ELF-1 (cell line): ENCODE results near the gene UNC45A.
A peak's percentile ranks its signal among the peaks of the same experiment; 100 is the strongest.
"Not testable (repeated sequence)": the region's sequence is repeated elsewhere in the genome, so short reads cannot be mapped to it uniquely, and the experiment has no call there.

Source experiments
- DNase-seq: peaks from one replicate; pipeline ENCODE4 v3.0.0-alpha.2; 2016; ENCODE audit warnings: low read depth, low spot score

UNC45A gene

DNA sequence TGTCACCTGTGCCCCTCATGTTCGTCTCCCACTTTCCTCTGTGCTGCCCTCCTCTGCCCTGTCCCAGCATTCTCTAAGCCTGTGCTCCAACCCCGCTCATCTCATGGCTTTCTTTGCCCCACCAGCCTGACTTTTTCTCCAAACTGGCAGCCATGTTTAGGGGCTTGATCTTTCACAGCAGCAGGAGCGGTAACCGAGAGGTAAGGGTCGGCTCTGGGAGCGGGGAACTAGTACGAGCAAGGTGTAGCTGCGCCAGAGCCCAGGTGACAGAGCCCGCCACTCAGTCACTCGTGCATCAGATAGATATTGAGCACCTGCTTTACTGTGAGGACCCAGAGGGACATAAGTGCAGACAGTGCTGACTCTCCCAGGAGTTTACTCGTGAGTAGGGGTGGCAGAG, 18.6 kb upstream of the UNC45A start:
- no peak for DNase-seq

DNA sequence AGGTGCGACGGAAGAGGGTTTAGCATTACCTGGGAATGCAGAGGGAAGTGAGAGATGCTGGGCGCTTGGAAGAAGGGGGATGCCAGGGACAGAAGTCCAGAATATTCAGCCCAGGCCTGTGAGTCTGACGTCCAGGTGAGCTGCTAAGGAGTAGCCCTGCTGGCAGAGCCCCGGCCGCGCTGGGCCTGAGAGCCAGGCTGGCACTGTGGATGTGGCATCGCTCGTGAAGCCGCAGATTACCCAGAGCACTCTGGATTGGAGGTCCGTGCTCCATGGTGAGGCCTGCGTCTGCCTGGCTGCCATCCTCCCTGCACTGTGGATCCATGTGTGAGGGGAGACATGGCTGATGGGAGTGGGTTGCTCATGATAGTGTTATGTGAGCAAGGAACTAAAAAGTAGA, 17.5 kb upstream of the UNC45A start:
- DNase-seq = no peak

DNA sequence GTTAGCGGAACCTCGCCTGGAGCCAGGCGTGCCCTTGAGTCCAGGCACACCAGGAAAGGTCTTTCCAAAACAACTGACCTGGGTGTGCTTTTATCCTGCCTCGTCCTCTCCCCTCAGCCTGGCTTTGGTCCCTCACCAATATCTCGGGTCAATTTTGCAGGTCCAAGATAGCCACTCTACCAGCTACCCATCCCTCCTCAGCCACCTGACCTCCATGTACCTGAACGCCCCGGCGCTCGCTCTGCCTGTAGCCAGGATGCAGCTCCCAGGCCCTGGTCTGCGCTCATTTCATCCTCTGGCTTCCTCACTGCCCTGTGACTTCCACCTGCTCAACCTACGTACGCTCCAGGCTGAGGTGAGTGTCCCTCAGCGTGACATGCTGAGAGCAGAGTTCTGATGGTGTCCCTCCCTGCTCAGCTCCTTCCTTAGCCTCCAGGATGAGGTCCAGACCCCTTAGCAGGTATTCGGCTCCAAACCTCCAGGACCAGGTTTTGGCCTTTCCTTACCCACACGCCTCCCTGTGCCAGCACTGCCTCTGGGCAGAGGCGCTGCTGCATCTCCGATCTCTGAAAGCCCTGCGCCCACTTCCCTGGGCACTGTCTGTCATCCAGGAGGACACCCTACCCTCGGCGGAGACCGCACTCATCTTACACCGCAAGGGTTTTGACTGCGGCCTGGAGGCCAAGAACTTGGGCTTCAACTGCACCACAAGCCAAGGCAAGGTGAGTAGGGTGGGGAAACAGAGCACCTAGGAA, 16.9 kb upstream of the UNC45A start:
- no peak for DNase-seq

DNA sequence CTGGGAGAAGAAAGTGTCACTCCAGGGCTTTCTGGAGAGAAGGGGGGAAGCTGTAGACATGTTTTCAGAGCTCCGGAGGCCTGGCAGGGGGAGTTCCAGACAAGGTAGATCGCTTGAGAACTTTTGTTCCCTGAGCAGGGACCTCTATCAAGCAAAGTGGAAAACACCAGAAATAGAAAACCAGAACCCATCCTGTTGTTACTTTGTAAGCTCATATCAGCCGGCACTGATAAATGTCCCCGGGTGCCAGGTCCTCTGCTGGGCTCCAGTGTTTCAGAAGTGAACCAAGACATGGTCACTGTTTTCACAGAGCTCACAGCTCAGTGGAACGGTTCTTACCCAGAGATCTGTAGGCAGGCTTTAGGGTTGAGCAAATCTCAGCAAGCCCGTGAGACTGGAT, 16.2 kb upstream of the UNC45A start:
- DNase-seq = no peak

DNA sequence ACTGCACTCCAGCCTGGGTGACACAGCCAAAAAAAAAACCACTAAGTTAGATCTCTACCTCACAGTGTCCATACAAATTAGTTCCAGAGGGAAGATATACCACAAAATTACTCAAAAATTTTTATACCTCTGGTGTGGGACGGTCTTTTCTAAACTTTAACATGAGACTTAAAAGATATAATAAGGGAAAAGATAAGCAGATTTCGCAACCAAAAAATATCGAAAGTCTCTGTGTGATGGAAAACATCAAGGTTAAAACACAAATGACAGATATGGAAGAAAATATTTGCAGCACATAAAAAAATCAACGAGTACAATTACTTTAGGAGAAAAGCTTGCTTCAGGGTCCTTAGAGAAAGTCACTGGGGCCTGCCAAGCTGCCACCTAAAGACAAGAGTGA, 13.2 kb upstream of the UNC45A start:
- no peak for DNase-seq

DNA sequence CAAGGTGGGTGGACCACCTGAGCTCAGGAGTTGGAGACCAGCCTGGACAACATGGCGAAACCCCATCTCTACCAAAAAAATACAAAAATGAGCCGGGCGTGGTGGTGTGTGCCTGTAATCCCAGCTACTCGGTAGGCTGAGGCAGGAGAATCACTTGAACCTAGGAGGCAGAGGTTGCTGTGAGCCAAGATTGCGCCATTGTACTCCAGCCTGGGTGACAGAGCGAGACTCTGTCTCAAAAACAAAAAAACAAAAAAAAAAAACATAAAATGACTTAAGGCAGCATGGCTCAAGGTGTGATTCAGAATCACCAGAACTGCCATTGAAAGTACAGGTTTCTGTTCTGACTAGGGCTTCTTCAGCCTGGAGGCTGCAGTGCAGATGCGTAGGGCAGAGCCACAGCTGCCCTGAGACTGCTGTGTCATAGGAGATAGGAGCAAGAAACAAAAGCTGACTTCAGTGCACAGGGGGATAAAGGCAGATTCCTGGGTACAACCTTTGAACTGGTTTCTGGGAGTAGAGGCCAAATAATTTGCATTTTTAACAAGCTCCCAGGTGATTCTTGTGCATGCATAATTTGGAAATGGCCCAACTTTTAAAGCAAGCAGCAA, 12.3 kb upstream of the UNC45A start:
- DNase-seq = not testable (repeated sequence)

DNA sequence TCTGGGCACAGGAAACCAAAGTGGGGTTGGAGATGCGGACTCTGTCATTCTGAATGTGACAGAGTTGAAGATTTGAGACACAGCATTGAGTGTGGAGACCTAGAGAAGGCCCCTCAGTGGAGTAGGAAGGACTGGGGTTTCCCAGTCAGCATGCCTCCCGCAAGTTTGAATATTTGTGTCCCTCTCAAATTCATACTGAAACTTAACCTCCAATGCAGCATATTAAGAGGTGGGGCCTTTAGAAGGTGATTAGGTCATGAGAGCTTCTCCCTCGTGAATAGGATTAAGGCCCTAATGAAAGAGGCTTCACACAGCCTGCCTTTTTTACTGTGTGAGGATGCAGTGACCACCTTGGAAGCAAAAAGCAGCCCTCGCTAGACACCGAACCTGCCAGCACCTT, 10.7 kb upstream of the UNC45A start:
- DNase-seq = no peak

DNA sequence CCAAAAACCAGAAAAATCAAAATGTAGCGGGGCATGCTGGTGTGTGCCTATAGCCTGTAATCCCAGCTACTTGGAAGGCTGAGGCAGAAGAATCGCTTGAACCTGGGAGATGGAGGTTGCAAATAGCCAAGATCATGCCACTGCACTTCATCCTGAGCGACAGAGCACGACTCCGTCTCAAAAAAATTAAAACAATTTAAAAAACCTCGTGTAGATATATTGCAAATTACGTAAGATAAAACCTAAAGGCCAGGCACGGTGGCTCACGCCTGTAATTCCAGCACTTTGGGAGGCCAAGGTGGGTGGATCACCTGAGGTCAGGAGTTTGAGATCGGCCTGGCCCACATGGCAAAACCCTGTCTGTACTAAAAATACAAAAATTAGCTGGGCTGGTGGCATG, 8.3 kb upstream of the UNC45A start:
- DNase-seq = not testable (repeated sequence)

DNA sequence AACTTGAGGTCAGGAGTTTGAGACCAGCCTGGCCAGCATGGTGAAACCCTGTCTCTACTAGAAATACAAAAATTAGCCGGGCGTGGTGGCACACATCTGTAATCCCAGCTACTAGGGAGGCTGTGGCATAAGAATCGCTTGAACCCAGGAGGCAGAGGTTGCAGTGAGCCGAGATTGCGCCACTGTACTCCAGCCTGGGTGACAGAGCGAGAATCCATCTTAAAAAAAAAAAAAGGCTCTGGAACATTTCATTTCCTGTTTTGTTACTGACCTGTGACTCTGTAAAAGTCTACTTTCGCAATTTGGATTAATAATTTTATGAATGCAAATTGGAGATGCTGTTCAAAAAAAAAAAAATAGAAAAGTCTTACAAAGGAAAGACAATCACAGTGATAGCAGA, 7.0 kb upstream of the UNC45A start:
- not testable (repeated sequence) for DNase-seq

DNA sequence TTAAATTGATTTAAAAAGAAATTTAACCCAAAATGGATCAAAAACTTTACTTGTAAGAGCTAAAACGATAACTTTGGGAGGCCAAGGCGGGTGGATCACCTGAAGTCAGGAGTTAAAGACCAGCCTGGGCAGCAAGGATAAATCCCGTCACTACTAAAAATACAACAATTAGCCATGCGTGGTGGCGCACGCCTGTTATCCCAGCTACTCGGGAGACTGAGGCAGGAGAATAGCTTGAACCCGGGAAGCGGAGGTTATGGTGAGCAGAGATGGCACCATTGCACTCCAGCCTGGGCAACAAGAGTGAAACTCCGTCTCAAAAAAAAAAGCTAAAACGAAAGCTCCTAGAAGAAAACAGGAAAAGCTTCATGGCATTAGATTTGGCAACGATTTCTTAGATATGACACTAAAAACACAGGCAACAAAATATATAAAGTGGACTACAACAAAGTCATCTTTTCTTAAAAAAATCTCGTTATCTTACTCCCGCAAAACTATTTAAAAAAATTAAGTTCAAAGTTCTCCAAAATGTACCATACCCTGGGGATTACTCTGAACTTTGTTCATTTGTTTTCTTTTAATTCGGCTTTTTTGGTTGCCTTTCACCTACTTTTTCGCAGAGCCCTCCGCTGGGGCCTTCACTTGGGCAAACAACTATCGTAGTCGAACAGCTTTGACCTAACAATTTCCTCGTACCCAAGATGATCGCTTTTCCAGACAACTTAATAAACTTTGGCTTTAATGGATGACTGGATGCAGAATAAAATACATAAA, 5.7 kb upstream of the UNC45A start:
- DNase-seq = no peak

DNA sequence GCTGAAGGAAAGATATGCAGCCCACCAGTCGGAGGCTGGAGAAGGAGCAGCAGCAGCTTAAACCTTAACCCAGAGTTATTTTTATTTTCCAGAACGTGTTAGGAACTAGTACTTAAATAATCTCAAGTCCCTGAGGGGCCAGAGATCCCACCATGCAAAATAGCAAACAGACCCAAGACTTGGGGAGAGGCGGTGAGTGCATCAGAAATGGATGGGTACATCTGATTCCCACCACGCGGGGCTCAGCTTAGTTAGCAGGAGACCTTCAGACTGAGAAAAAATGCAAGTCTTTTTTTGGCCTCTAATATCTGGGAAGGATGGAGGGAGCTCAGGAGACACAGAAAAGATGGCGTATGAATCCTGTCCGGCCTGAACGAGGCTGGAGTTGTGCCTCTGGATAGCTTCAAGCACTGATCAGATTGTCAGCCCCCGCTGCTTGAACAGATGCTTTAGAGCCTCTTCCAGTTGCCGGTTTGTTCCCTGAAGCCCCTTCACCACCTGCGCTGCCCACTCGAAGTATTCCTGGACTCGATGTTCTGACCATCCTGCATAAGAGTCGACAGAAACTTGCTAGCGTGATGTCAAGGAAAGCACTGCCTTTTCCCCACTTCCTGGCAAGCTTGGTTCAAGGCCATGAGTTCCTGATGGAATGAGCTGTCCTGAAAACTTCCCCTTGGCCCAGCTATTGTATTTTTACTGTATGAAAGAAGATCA, 4.1 kb upstream of the UNC45A start:
- DNase-seq = no peak

DNA sequence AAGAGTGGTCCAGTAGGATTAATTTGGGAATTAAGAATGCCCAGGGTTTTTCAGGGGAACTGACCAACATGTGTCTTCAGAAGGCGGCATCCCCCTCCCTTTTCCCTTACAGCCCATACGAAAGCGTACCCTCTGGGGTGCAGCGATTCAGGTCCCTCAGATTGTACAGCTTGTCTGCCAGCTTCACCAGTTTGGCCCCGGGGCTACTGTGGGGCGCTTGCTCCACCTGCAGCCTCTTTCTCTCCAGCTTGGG, 3.6 kb upstream of the UNC45A start:
- DNase-seq = no peak

DNA sequence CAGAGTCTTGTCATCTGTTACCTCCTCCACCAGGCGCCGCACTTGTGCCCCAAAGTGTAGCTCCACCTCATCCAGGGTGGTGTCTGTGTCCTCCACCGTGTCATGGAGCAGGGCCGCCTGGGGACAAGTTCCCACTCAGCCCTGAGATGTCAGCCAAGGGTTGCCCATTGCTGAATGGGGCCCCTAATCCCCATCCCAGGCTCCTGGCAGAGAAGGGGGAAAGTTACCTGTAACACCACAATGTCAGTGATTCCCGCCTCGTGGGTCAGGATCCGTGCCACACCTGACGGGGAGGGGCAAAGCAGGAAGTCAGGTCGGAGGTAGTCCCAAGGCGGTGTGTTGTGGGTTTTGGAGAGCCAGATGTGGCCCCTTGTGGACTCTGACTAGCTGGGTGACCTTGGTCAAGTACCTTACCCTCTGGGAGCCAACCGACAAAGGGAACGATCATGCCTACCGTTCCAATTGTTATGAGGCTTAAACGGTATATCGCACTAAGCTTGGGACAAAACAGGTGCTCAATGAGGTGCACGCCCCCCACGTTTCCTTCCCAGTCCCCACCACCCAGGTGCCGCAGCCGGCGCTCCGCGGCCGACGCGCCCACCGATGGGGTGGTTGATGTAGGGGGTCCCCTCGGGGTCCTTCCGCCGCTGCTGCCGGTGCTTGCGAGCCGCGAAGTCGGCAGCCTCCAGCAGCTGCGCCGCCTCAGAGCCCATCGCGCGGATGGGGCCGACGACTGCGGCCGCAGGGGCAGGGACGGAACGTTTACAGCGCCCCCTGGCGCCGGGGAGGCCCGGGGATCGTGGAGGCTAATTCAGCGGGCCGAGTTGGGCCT, 3.0 kb upstream of the UNC45A start, which contains the start of gene HDDC3:
Gene HDDC3 (minus strand): TSS at position 722 of the 832 bp plus-strand sequence. CDS start 9 bp downstream, at position 713.
- DNase-seq = peak; percentile 95

DNA sequence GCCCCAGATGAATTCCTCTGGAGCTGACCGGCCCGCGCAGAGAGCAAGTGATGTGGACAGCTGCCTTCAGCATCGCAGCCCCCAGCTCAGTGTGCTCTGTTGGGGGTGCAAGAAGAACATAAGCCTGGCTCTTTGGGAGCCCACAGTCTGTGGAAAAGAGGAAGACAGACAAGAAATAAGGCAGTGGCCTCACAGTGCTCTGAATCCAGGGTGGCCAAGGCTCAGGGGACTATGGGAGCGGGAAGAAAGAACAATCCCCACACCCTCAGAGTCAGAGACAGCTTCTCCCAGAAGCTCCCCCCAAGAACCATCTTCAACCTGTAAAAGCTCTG, 2.5 kb upstream of the UNC45A start:
- DNase-seq = no peak

DNA sequence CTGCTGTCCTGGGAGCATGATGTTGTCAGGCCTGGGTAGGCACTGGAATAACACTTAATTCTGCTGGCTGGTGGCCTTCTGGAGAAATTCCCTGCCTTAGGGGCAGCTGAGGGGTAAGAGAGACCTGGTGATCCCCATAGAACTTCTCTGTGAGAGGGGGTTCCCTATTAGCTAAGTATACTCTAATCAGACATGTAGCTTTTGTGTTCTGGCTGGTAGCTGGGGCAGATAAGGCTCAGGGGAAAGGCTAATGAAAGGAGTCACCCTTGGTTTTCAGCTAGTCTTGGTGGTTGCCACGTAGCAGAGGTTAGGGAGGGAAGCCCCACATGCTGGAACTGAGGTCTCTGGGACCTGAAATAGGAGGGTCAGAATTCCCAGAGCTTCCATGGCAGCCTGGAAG, 1.8 kb upstream of the UNC45A start:
- DNase-seq = no peak

DNA sequence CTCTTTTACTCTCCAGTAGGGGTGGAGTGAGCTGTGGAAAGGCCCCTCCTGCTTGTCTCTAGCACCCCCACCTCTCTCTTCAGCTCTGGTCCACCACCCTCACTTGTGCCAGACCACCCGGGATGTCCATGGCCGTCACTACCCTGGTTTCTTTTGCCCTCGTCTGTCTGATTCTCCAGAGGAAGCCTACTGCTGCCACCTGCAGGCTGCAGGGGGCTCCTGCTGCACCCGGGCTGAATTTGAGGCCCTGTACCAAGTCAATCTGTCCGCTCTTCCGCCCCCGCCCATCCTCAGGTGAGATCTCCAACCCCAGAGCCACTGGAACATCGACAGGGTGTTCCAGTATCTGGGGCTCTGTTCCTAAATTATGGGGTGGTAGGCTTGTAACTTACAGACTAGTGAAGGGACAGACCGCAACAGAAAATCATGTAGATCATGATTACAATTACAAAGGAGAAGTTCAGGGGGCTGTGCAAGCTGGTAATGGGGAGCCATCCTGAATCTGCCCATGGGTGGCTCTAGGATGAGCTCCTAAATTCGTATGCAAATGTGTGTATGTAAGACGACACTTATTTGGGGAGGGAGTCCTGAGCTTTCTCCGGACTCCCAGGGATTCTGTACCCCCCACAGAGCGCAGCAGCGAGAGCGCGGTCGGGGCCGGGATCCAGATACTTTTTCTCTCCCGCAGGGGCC, 683 bp upstream of the UNC45A start:
- peak; percentile 93 for DNase-seq

DNA sequence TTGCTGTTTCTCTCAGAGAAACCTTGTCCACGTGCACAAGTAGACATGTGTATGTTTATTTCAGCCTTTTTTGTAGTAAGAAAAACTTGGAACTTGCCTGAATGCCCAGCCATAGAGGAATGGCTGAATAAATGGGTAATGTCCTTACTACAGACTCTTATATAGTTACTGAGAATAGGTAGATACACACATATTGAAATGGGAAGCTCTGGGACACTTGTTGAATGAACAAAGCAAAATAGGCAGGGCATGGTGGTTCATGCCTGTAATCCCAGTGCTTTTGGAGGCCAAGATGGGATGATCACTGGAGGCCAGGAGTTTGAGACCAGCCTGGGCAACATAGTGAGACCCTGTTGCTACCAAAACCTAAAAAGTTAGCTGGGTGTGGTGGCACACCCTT, 1.7 kb downstream of the UNC45A start:
- no peak for DNase-seq

DNA sequence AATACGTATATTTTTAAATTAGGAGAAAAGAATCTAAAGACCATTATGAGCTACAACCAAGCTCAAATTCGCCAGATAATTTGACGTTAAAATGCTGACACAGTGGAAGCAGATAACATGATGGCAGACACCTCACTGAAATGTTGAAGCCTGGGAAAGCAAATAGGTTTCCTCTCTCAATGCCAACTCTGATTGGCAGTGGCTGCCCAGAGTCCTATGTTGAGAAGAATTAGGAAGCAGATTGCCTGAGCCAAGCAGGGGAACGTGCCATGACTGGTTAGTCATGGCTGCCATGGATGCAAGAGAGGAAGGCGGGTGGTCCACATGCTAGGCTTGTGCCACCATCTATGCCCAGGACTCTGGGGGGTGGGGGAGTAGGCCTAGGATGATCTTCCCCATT, 3.2 kb downstream of the UNC45A start:
- DNase-seq = no peak

DNA sequence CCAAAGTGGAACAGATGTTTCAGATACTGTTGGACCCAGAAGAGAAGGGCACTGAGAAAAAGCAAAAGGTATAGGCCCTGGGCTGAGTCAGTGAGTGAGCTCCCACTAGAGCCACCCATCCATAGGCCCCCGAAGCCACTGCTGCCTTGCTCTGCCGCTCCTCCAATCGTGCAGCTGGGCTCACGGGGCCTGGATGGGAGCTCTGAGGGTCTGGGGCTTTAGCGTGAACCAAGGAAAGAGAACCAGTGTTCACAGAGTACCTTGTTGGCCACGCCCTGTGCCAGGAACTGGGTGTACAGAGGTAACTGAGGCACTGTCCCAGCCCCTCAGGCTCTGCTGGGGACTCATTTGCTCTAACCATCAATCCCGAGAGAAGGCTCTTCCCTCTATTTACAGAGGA, 4.7 kb downstream of the UNC45A start:
- no peak for DNase-seq

DNA sequence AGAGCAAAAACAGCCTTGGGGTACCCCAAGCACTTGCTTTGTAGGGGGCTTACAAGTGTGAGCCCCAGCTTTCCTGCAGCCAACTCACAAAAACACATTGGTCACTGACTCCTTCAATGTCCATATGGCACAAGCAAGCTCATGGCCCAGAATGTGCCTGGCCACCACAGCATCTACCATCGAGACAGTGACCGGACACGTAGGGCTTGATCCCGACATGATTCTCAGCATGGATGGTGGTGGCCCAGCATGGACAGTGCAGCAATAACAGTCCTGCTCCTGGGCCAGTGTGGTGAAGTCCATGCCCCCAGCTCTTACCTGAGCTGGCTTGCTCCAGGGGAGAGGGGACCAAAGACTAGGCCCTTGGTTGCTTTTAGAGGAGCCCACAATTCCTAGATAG, 6.0 kb downstream of the UNC45A start:
- no peak for DNase-seq
